Sigmoid colon (tissue), 7 donors: ENCODE measurements around the gene GPR68. TPM values are rescaled to one million over a fixed set of nuclear protein-coding genes. Genes with fewer than 3 reads are reported as not detected.

Source experiments
- DNase-seq: peaks from one replicate; pipeline ENCODE4 v3.0.0-alpha.2; 2019
- H3K27ac ChIP-seq, 4 donors: fragments of 200-600 bp; sonication (generic); one replicate each; pipeline ENCODE4 v1.5.1; 2016 to 2019; ENCODE audit warnings: mild to moderate bottlenecking in 1 of 4
- H3K27me3 ChIP-seq, 3 donors: fragments of 200-600 bp; sonication (generic); one replicate each; pipeline ENCODE4 v1.5.1; 2019; ENCODE audit warnings: mild to moderate bottlenecking in 1 of 3
- H3K36me3 ChIP-seq, 4 donors: fragments of 200-600 bp; sonication (generic); one replicate each; pipeline ENCODE4 v1.5.1; 2016 to 2019
- H3K4me1 ChIP-seq, 4 donors: fragments of 200-600 bp; sonication (generic); one replicate each; pipeline ENCODE4 v1.5.1; 2017 to 2019
- H3K4me3 ChIP-seq, 4 donors: fragments of 200-600 bp; sonication (generic); one replicate each; pipeline ENCODE4 v1.5.1; 2017 to 2019; ENCODE audit warnings: mild to moderate bottlenecking in 2 of 4, moderate library complexity in 1 of 4
- H3K9me3 ChIP-seq, 4 donors: fragments of 200-600 bp in 3 of 4; sonication (generic) in 3 of 4; one replicate each; pipeline versions ENCODE4 v1.5.1 to v1.6.1; 2013 to 2019
- CTCF ChIP-seq, 4 experiments: fragments of 450-650 bp in 3 of 4; fragments of 200-600 bp in 1 of 4; IDR thresholded peaks; one replicate each; pipeline ENCODE4 v1.5.1; 2016 to 2019; ENCODE audit warnings: antibody characterized with exemption in 4 of 4, mild to moderate bottlenecking in 3 of 4, moderate library complexity in 2 of 4
- EP300 ChIP-seq, 4 donors: sonication (generic); formaldehyde crosslinking; IDR thresholded peaks; one replicate each; pipeline ENCODE4 v1.6.1; 2017; ENCODE audit warnings: antibody characterized with exemption in 4 of 4
- POLR2A ChIP-seq, 2 donors: fragments of 450-650 bp; IDR thresholded peaks; one replicate each; pipeline ENCODE4 v1.6.1; 2016; ENCODE audit warnings: antibody characterized with exemption in 2 of 2, mild to moderate bottlenecking in 2 of 2, moderate library complexity in 2 of 2
- POLR2AphosphoS5 ChIP-seq, 4 donors: sonication (generic); formaldehyde crosslinking; IDR thresholded peaks; one replicate each; pipeline ENCODE4 v1.6.1; 2017; ENCODE audit warnings: antibody characterized with exemption in 4 of 4
- WGBS, 2 donors: extraction: QIAGEN DNeasy Blood & Tissue Kit; methylation state at CpG; one replicate each; pipeline ENCODE4 v1.1.7; 2013; 5-methylcytosine and 5-hydroxymethylcytosine counted together
- intact Hi-C: fragments of 100-400 bp; cut with DNase I; formaldehyde crosslinking; loops from one replicate; pipeline ENCODE4 v1.15.1; 2023
- polyA plus RNA-seq, 3 donors: library from polyadenylated mRNA; stranded (reverse); fragments of 200-250 nt; gene quantifications; one replicate each; pipeline ENCODE4 v1.2.3, GENCODE V29; 2013
- total RNA-seq, 4 donors: library from RNA; depleted of rRNA; stranded (reverse); fragments of >200 nt; gene quantifications; one replicate each; pipeline ENCODE4 v1.1.0, GENCODE V29; 2016
- donor health status: healthy with polysubstance abuse.
- donor health status: Bipolar disorder and iron deficiency.
- donor health status: healthy.

Gene GPR68
- total and polyA plus RNA-seq, 7 donors, result 0.46 to 1.7 (median 1.2) TPM; not detected in 1

- 93 to 96% methylated on average over 3 of the region's 3 CpGs for WGBS, 2 donors
- intact Hi-C loops, result no loop called here
- H3K27me3 ChIP-seq, result no peaks in the 10 kb centered on the region
- H3K4me1 ChIP-seq, result peaks cover 0 to 29% (median 19%) of the 10 kb centered on the region in 4 donors
- peak overlapping the region in 1 of 4 donors; percentile 36 for H3K27ac ChIP-seq
- no peak overlapping the region for H3K4me3 ChIP-seq
- DNase-seq, result no peak
- TF ChIP-seq POLR2AphosphoS5 (IDR thresholded peaks at IDR 0.05), result no peak
- no peak for TF ChIP-seq EP300 (IDR thresholded peaks at IDR 0.05)
- no peak for TF ChIP-seq CTCF (IDR thresholded peaks at IDR 0.05)
- no peak for TF ChIP-seq POLR2A (IDR thresholded peaks at IDR 0.05)
- H3K9me3 ChIP-seq, result no peaks in the 10 kb centered on the region
- H3K36me3 ChIP-seq, result no peaks in the 10 kb centered on the region
Observed at GRCh38 chr14:91258876-91259275, 14.4 kb upstream of the GPR68 start.

GRCh38 chr14:91258011-91258618 lies 13.6 kb upstream of the GPR68 start:
- Histone ChIP-seq H3K27me3 (no peaks in the 10 kb centered on the region), H3K4me3 (no peak overlapping the region), H3K36me3 (no peaks in the 10 kb centered on the region), H3K27ac (peak overlapping the region in 3 of 4 donors; percentile 42 to 62 (median 60)), H3K4me1 (peaks cover 0 to 32% (median 24%) of the 10 kb centered on the region in 4 donors), H3K9me3 (no peaks in the 10 kb centered on the region)
- peak; percentile 91 for DNase-seq
- TF ChIP-seq POLR2AphosphoS5 (IDR thresholded peaks at IDR 0.05) (peak; percentile 45 to 77 (median 64)), CTCF (IDR thresholded peaks at IDR 0.05) (no peak)
- intact Hi-C loops, result no loop called here
- 62 to 65% methylated on average over 16 of the region's 16 CpGs for WGBS, 2 donors

- Histone ChIP-seq H3K4me3 (no peak overlapping the region), H3K4me1 (peaks cover 0 to 38% (median 29%) of the 10 kb centered on the region in 4 donors), H3K27ac (peak overlapping the region; percentile 41 to 62 (median 51)), H3K36me3 (no peaks in the 10 kb centered on the region), H3K27me3 (no peaks in the 10 kb centered on the region), H3K9me3 (no peaks in the 10 kb centered on the region)
- intact Hi-C loops, result no loop called here
- no peak for DNase-seq
- WGBS, 2 donors, result 35 to 38% methylated on average over 8 of the region's 8 CpGs
- TF ChIP-seq POLR2AphosphoS5 (IDR thresholded peaks at IDR 0.05) (no peak), POLR2A (IDR thresholded peaks at IDR 0.05) (no peak), EP300 (IDR thresholded peaks at IDR 0.05) (no peak), CTCF (IDR thresholded peaks at IDR 0.05) (no peak)
Observed at GRCh38 chr14:91257328-91258010, 13.0 kb upstream of the GPR68 start.

GRCh38 chr14:91256661-91257060 lies 12.2 kb upstream of the GPR68 start:
- H3K27ac ChIP-seq, result peak overlapping the region in 3 of 4 donors; percentile 9 to 62 (median 60)
- no peaks in the 10 kb centered on the region for H3K9me3 ChIP-seq
- DNase-seq, result no peak
- peaks cover 0 to 38% (median 29%) of the 10 kb centered on the region in 4 donors for H3K4me1 ChIP-seq
- no peak for TF ChIP-seq POLR2AphosphoS5 (IDR thresholded peaks at IDR 0.05)
- TF ChIP-seq CTCF (IDR thresholded peaks at IDR 0.05), result no peak
- TF ChIP-seq POLR2A (IDR thresholded peaks at IDR 0.05), result no peak
- TF ChIP-seq EP300 (IDR thresholded peaks at IDR 0.05), result no peak
- no peaks in the 10 kb centered on the region for H3K36me3 ChIP-seq
- no peaks in the 10 kb centered on the region for H3K27me3 ChIP-seq
- intact Hi-C loops, result no loop called here
- no peak overlapping the region for H3K4me3 ChIP-seq
- 70 to 73% methylated on average over 1 of the region's 1 CpG for WGBS, 2 donors
